Pancreas (tissue), 10 donors: ENCODE results near the gene SWAP70. TPM values are rescaled to one million over a fixed set of nuclear protein-coding genes. Genes with fewer than 3 reads are reported as not detected.
A peak's percentile ranks its signal among the peaks of the same experiment; 100 is the strongest.

Experiments
- ATAC-seq, 4 donors: fragments of 200-7000 bp; cut with Tn5 transposase; one replicate each; pipeline versions ENCODE4 v1.8.0 to v1.9.1; 2020; ENCODE audit warnings: mild to moderate bottlenecking in 4 of 4, moderate library complexity in 4 of 4
- DNase-seq, 6 donors: peaks; one replicate each; pipeline ENCODE4 v3.0.0-alpha.2; 2020
- FAIRE-seq: peaks from 2 replicates; lab custom pipeline; 2012; peaks lifted over from hg19 to GRCh38; lab: Jason Lieb, UNC
- H3K27ac ChIP-seq, 4 donors: fragments of 200-600 bp; sonication (generic); 1 replicate in 3 of 4; 2 replicates in 1 of 4; pipeline versions ENCODE4 v1.5.0 to v1.8.0; 2020
- H3K27me3 ChIP-seq, 4 donors: fragments of 200-600 bp; one replicate each; pipeline ENCODE4 v1.8.0; 2021
- H3K36me3 ChIP-seq, 3 donors: fragments of 200-600 bp; sonication (generic) in 1 of 3; one replicate each; pipeline versions ENCODE4 v1.5.0 to v1.8.0; 2020 to 2021
- H3K4me1 ChIP-seq, 3 donors: fragments of 200-600 bp; one replicate each; pipeline ENCODE4 v1.8.0; 2021
- H3K4me3 ChIP-seq, 4 donors: fragments of 200-600 bp; sonication (generic) in 2 of 4; one replicate each; pipeline versions ENCODE4 v1.5.0 to v1.8.0; 2020 to 2021
- H3K9me3 ChIP-seq, 4 donors: fragments of 200-600 bp; one replicate each; pipeline ENCODE4 v1.8.0; 2021
- WGBS, 2 donors: extraction: QIAGEN DNeasy Blood & Tissue Kit; methylation state at CpG; one replicate each; pipeline ENCODE4 v1.1.7; 2013; 5-methylcytosine and 5-hydroxymethylcytosine counted together
- intact Hi-C, 3 donors: fragments of 100-400 bp; cut with DNase I; formaldehyde crosslinking; loops; one replicate each; pipeline versions ENCODE4 v1.11.1 to v1.14.2; 2022
- polyA plus RNA-seq, 2 donors: library from polyadenylated mRNA; stranded (reverse); fragments of 200-250 nt; gene quantifications; one replicate each; pipeline ENCODE4 v1.2.3, GENCODE V29; 2013
- total RNA-seq, 6 donors: library from RNA; stranded (reverse); fragmentation: NEBNext Ultra II Directional in 4 of 6; extraction: Animal tissue kit (Norgen Biotek cat#: 25700) in 4 of 6; gene quantifications; one replicate each; pipeline versions ENCODE4 v1.2.1 to v1.2.4, GENCODE V29; 2021 to 2023
- TF ChIP-seq, protein P1 (sequence below), 4 donors: fragments of 200-600 bp; sonication (generic) in 3 of 4; IDR thresholded peaks; one replicate each; pipeline versions ENCODE4 v1.5.0 to v1.8.0; 2021; ENCODE audit warnings: antibody characterized with exemption in 4 of 4
- donor health status: healthy with polysubstance abuse.
- donor health status: DM: no; HTN: no; CAD: no; lungs with moderate emphysema.
- donor health status: DM: no; HTN: no; CAD: no.
- donor health status: control.
- donor health status: control.
- donor health status: Bipolar disorder and iron deficiency.
- donor health status: DM: yes; HTN: yes; CAD: no.
- donor health status: DM: no; HTN: no; CAD: no.
- donor health status: DM: no; HTN: no; CAD: no.
- donor health status: DM: yes; HTN: yes; CAD: no.

Gene SWAP70
- total and polyA plus RNA-seq, 8 donors, result 4.8 to 22.3 (median 10.3) TPM

DNA sequence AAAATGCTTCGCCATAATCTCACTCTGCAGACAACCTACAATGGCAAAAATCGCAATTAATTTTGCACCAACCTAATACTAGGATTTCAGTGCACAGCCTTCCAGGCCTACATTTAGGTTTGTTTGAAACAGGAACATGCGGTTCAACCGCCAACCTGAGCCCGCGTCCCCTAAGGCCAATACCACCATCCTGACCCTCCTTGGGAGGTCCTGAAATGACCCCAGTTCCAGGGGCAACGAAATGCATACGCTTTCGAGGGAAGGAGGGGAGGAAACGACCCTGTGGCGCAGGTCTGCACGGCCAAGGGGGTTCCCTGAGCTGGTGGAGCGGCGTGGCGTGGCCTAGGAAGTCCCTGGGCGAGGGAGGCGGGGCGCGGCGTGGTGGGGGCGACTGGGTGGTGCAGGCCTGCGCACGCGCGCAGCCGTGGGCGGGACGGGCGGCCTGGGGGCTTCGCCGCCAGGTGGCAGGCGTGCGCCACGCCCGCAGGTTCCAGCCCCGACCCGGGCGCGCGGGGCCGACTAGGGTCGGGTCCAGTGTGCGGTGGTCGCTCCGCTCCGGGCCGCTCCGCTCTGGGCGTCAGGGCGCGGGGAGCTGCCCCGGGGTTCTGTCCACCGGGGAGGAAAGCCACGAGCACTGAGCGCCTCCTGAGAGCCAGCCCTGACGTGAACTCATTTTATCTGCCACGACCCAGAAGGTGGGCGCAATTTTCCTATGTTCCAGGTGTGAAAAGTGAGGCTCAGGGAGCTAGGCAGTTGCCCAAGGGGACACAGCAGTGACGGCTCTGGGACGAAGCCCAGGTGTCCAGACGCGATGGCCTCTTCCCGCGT is 94.1 kb downstream of the SWAP70 start:
- no peak for FAIRE-seq

DNA sequence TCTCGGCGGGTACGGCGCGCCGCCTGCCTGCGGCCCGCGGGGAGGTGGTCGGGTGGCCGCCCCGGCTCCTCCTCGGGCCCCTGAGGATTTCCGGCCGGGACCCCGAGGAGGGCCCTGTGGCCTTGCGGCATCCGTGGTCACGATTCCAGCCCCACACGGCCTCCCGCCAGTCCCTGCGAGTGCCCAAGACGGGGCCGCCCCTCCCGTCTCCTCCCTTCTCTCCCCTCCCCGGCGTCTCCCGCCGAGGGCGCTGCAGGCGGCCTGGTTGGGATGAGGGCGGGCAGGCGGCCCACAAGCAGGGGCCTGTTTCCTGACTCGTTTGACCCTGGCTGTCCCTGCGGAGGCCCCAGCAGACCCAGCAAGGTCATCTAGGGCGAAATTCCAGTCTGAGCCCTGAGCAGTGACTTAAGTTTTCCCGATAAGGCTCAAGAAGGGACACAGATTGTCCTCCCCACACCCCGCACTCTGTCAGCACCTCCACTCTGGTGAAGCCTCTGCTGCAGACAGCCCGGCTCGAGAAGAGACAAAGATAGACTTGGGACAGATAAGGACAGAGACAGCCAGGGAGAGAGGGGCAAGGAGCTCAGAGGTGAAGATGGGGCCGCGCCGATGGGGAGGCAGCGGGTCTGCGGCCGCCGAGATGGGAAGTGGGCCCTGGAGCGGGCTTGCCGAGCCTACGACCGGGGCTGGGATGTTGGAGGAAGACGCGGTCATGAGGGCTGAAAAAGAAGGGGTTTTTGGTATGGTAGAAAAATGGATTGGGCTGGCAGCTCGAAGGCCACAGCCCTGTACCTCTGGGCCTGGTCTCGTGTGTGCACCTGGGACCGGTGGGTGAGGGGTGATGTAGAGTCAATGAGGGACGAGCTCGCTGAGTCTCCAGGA is 95.0 kb downstream of the SWAP70 start:
- H3K9me3 ChIP-seq, result no peaks in the 10 kb centered on the region
- 19 to 28% methylated on average over 47 to 58 of the region's 58 CpGs for WGBS, 2 donors
- DNase-seq, result peak; percentile 66 to 88 (median 74)
- no peaks in the 10 kb centered on the region for H3K27me3 ChIP-seq
- intact Hi-C loops, result loop anchor here in 1 of 3 donors (5.0 to 10.0 kb wide), 2 partner anchors 213 to 566 kb away; no protein-coding TSS in a partner anchor
- TF ChIP-seq, protein P1, sequence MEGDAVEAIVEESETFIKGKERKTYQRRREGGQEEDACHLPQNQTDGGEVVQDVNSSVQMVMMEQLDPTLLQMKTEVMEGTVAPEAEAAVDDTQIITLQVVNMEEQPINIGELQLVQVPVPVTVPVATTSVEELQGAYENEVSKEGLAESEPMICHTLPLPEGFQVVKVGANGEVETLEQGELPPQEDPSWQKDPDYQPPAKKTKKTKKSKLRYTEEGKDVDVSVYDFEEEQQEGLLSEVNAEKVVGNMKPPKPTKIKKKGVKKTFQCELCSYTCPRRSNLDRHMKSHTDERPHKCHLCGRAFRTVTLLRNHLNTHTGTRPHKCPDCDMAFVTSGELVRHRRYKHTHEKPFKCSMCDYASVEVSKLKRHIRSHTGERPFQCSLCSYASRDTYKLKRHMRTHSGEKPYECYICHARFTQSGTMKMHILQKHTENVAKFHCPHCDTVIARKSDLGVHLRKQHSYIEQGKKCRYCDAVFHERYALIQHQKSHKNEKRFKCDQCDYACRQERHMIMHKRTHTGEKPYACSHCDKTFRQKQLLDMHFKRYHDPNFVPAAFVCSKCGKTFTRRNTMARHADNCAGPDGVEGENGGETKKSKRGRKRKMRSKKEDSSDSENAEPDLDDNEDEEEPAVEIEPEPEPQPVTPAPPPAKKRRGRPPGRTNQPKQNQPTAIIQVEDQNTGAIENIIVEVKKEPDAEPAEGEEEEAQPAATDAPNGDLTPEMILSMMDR (IDR thresholded peaks at IDR 0.05), result no peak
- peak overlapping the region; percentile 35 to 83 (median 67) for H3K27ac ChIP-seq
- peak overlapping the region; percentile 54 to 76 (median 68) for H3K4me3 ChIP-seq
- H3K36me3 ChIP-seq, result no peaks in the 10 kb centered on the region
- no peak for FAIRE-seq
- H3K4me1 ChIP-seq, result peaks cover 6 to 11% (median 10%) of the 10 kb centered on the region in 3 donors
- ATAC-seq, result peak; percentile 80 to 87 (median 84)

More for the DNA sequence above, 94.1 kb downstream of the SWAP70 start:
- intact Hi-C loops, result loop anchor here in 1 of 3 donors (5.0 to 10.0 kb wide), 2 partner anchors 214 to 567 kb away; no protein-coding TSS in a partner anchor
- Histone ChIP-seq H3K27ac (peak overlapping the region; percentile 35 to 83 (median 67)), H3K4me1 (peaks cover 6 to 11% (median 10%) of the 10 kb centered on the region in 3 donors), H3K36me3 (no peaks in the 10 kb centered on the region), H3K4me3 (peak overlapping the region; percentile 54 to 76 (median 68)), H3K9me3 (no peaks in the 10 kb centered on the region), H3K27me3 (no peaks in the 10 kb centered on the region)
- ATAC-seq, result peak; percentile 88 to 93 (median 90)
- 3 to 6% methylated on average over 44 to 64 of the region's 64 CpGs for WGBS, 2 donors
- DNase-seq, result peak; percentile 86 to 96 (median 92)
- TF ChIP-seq, protein P1 (IDR thresholded peaks at IDR 0.05), result peak; percentile 83 to 92 (median 88)

DNA sequence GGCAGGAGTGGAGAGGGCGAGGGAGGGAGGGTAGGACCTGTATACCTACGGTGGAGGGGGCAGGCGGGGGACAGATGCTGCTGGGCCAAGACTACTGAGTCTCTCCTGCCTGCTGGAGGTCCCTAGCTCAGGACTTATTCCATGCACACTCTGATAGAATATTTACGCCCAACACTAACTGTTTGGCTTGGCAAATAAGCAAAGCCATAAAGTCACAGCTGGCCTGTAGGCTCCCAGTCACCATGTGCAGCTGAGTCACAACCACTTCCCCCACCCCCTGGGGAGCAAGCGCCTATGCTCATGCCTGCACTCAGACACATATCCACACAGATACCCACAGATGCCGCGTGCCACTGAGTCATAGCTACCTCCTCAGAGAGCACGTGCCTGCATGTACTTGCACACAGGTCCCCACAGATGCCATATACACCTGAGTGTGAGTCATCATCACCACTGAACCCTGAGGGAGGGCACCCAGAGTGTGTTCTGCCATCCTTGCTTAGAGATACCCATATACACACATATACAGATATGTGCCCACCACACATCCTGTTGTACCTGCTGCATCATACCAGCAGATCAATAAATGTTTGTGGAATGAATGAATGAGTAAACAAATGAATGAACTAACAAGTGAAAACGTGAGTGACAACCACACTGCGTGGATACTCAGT is 95.8 kb downstream of the SWAP70 start:
- peak overlapping the region in 1 of 4 donors; percentile 54 for H3K4me3 ChIP-seq
- peak overlapping the region in 3 of 4 donors; percentile 56 to 83 (median 78) for H3K27ac ChIP-seq
- ATAC-seq (peak; percentile 27 to 75 (median 41)), FAIRE-seq (no peak), DNase-seq (peak; percentile 62 to 84 (median 68))
- H3K9me3 ChIP-seq, result no peaks in the 10 kb centered on the region
- H3K4me1 ChIP-seq, result peaks cover 6 to 11% (median 10%) of the 10 kb centered on the region in 3 donors
- TF ChIP-seq, protein P1 (IDR thresholded peaks at IDR 0.05), result no peak
- no peaks in the 10 kb centered on the region for H3K27me3 ChIP-seq
- H3K36me3 ChIP-seq, result no peaks in the 10 kb centered on the region
- intact Hi-C loops, result loop anchor here in 1 of 3 donors (5.0 to 10.0 kb wide), 2 partner anchors 213 to 565 kb away; no protein-coding TSS in a partner anchor
- WGBS, 2 donors, result 62 to 69% methylated on average over 10 of the region's 10 CpGs

DNA sequence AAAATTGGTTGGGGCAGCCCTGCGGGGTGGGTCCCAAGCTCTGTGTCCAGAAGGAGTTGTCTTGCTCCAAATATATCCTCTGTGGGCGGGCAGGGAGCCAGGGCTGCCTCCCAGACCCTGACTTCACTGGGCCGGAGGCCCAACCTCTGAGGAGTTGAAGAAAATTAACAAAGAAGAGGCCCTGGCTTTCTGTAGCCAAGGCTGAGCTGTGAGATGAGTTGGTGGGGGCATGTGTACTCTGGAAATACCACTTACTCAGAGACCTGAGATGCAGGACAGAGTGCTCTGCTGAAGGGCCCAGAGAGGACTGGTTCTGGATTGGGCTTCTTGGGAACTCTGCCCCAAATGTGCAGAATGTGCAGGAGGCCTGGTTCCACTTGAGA is 96.3 kb downstream of the SWAP70 start:
- Histone ChIP-seq H3K9me3 (no peaks in the 10 kb centered on the region), H3K27ac (peak overlapping the region in 2 of 4 donors; percentile 48 to 83), H3K4me3 (no peak overlapping the region), H3K27me3 (no peaks in the 10 kb centered on the region), H3K36me3 (no peaks in the 10 kb centered on the region), H3K4me1 (peaks cover 6 to 11% (median 10%) of the 10 kb centered on the region in 3 donors)
- no peak for ATAC-seq
- peak in 5 of 6 donors; percentile 36 to 71 (median 55) for DNase-seq
- TF ChIP-seq, protein P1 (IDR thresholded peaks at IDR 0.05), result no peak
- WGBS, 2 donors, result 68 to 78% methylated on average over 3 of the region's 3 CpGs
- no peak for FAIRE-seq
- intact Hi-C loops, result no loop called here
